GM21423 (cell line): ENCODE data around the gene LIN28B.
"Not testable (repeated sequence)": the region's sequence is repeated elsewhere in the genome, so short reads cannot be mapped to it uniquely, and the experiment has no call there.

Source experiments
- ATAC-seq: cut with Tn5 transposase; IDR thresholded peaks from one replicate; pipeline ENCODE4 v1.9.1; 2021; ENCODE audit warnings: mild to moderate bottlenecking, moderate library complexity; ENCODE audit not compliant: unreplicated experiment

The LIN28B gene

GRCh38 chr6:105005451-105005850 lies 48.5 kb downstream of the LIN28B start:
- ATAC-seq: no peak

- ATAC-seq: not testable (repeated sequence)
These were observed 56.6 kb downstream of the LIN28B start for GRCh38 chr6:105013459-105013858.

DNA sequence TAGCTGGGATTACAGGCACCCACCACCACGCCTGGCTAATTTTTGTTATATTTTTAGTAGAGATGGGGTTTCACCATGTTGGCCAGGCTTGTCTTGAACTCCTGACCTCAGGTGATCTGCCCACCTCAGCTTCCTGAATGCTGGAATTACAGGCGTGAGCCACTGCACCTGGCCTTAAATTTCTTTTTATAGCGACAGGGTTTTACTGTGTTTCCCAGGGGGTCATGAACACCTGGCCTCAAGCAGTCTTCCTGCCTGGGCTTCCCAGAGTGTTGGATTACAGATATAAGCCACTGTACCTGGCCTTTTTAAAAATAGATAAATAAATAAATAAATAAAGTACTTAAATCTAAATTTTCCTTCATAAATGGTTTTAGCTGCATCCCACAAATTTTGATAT lies 57.5 kb downstream of the LIN28B start:
- ATAC-seq: no peak

DNA sequence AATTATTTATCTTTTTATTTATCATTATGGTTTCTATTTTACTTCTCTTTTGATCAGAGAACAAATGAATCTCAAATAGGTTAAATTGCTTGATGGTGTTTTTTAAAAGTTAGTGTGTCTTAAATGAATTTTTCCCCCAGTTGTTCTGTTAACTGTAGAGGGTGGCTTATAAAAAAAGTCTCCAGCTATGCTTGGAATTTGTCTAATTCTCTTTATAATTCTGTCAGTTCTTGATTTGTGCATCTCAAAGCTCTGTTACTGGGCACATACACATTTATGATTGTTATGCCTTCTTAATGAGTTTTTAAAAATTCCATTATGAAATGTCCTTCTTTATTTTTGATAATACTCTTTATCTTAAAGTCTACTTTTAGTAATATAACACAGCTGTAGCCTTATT lies 58.0 kb downstream of the LIN28B start:
- no peak for ATAC-seq

- ATAC-seq: no peak
These were observed 58.6 kb downstream of the LIN28B start for GRCh38 chr6:105015482-105015881.

DNA sequence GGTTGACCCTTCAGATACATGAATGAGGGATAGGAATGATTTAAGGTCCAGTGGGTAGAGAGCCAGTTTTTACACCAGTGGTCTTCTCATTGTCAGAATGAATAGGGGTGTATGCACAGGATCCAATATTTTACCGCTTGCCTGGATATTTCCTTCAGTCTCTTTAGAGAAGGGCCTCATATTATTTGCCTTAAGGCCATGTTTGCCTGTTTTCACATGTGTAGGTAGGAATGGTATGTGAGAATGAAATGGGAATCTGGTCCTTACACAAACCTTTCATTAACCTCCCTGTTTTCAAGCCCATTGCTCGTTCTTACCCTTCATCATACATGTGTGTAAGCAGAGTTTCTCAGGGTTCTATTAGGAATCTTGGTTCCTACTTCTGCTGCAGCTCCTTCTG lies 62.4 kb downstream of the LIN28B start:
- ATAC-seq: no peak

DNA sequence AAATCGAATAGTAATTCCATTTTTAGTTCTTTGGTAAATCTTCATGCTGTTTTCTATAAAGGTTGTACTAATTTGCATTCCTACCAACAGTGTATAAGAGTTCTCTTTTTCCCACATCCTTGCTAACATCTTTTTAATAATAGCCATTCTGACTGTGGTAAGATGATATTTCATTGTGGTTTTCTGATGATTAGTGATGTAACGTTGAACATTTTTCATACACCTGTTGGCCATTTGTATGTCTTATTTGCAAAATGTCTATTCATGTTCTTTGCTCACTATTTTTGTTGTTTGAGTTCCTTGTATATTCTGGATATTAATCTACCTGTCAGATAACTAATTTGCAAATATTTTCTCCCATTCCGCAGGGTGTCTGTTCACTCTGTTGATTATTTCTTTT lies 64.5 kb downstream of the LIN28B start:
- ATAC-seq: no peak

GRCh38 chr6:105022416-105022815 lies 65.5 kb downstream of the LIN28B start:
- ATAC-seq: no peak

DNA sequence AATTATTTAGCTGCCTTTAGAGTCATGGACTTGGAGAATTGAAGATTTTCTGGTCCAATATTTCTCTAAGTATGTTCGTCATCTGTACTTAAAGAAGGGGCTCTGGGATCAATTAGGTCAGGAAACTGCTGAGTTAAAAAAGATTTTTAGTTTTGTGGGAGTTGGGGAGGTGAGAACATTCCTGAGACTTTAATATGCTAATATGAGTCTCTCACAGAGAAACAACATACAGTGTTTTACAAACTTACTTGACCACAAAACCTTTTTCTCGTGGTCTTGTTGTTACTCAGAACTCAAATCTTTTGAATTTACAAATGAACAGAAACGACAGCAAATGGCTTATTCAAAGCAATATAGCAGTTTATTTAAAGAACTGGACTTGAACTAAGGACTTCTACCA lies 67.9 kb downstream of the LIN28B start:
- no peak for ATAC-seq

GRCh38 chr6:105028898-105029297 lies 72.0 kb downstream of the LIN28B start:
- no peak for ATAC-seq

DNA sequence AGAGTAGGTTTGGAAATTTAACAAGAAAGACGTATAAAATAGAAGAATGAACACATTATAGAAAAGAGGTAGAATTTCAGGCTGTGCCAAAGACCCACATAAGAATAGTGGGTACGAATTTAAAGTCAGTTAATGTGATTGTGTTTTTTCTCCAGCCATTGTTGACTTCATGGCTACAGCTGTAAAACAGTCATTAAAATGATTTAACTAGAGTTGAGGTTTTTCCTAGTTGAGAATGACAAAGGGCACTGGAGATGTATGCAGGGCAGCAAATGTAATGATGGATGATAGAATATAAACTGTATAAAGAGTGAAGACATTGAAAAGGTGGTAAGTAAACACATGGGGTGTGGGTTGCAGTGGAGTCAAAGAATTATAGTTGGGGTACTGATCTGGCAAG lies 72.7 kb downstream of the LIN28B start:
- no peak for ATAC-seq

DNA sequence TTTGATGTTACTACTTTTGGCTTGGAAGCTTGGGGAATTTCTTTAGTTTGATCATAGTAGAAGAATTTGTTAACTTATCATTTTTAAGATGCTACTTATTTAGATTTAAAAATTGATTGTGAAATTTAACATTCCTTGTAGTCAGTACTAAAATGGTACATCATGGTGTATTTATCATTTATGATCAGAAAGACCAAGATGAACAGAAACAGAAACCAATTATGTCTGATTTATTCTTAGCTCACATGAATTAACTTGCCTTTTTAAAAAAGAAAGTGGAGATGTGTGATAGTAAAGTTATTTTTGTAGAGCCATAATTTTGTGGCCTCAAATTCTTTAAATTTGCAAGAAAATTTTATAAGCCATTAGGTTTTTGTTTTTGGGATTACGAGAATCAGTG lies 77.6 kb downstream of the LIN28B start:
- no peak for ATAC-seq

GRCh38 chr6:105035299-105035698 lies 78.4 kb downstream of the LIN28B start:
- ATAC-seq: no peak

DNA sequence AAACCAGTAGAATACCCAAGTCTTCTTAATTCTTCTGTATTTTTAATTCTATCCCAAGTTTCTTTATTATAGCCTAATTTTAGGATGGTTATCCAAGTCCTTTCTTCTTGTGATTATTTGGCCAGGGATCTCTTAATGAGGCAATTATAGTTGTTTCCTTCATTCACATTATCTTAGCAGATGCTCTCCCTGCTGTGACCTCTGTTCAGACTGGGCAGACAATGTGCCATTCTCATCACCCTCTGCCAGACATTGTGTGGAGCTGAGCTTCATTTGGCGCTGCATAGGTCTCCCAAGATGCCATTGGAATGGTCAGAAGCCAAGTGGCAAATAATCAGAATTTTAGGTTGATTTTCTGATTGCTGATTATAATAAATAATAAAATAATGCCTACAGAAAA lies 79.4 kb downstream of the LIN28B start:
- no peak for ATAC-seq

- no peak for ATAC-seq
These were observed 81.4 kb downstream of the LIN28B start for GRCh38 chr6:105038259-105038658.

DNA sequence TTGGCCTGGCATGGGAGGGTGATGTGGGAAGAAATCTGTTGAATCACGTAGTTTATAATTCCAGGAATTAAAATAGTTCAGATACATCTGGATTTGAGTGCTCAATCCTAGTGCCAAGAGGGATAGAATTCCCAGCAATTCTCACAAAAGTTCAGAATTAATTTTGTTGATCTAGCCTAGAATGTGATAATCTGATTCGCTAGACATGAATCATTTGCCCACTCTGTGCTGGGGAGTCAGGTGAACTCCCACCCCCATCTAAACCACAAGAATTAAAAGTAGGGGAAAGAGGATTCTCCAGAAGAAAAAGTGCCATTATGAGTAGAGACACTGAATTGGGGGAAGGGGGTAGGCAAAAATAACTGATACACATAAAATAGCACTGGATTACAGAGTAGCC lies 85.0 kb downstream of the LIN28B start:
- ATAC-seq: no peak

DNA sequence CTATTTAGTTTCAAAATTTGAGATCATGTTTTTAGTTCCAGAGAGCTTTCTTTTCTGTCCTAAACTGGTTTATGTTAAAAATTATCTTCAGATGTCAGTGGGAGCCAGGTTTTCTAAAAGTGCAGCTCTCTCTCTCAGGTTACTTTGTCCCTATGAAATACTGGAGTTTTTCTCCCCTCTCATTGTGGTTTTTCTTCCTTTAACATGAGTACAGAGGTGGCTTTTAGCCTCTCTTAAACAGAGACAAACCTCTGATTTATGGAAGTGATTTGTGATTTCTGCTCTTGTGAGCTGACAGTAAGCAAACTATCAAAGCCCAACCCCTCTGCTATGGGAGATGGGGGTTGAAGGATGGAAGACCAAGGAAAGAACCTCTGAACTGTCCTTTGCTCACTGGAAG lies 85.7 kb downstream of the LIN28B start:
- ATAC-seq: no peak

- ATAC-seq: no peak
These were observed 87.1 kb downstream of the LIN28B start for GRCh38 chr6:105043979-105044378.

GRCh38 chr6:105045526-105045925 lies 88.6 kb downstream of the LIN28B start:
- no peak for ATAC-seq

DNA sequence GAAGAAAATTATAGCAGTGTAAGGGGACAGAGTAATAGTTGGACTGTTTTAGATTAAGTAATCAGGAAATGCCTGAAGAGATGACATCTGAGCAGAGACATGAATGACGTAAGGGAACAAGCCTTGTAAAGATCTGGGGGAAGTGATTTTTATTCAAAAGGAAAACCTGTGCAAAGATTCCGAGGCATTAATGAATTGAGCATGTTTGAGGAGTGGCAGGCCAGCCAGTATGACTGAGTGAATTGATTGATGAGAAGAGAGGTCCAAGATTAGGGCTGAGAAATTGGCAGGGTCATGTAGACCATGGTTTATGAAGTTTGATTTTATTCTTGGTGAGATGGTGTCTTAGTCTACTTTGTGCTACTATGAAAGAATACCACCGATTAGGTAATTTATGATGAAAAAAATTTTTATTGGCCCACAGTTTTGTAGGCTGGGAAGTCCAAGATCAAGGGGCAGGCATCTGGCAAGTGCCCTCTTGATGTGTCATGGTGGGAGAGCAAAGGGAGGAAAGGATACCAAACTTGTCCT lies 95.1 kb downstream of the LIN28B start:
- ATAC-seq: no peak

- ATAC-seq: no peak
These were observed 99.7 kb downstream of the LIN28B start for GRCh38 chr6:105056646-105057045.

GRCh38 chr6:105057160-105057559 lies 100.3 kb downstream of the LIN28B start:
- no peak for ATAC-seq

DNA sequence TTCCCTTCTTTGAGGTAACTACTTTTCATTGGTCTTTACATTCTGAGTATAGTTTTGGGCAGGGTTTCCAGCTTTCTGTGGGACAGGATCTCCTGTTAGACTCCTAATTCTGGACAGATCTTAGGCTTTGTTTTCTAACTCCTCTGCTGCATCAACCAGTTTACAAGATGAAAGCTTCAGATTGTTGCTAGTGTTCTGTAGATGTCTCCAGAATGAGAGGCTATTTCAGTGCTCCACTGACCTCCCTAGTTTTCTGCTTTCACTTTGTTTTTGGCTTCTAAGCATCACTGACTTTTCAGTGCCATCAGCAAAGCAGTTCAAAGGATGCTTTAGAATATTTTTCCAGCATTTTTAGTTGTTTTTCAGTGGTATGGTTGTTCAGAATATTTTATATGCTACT lies 101.4 kb downstream of the LIN28B start:
- ATAC-seq: no peak

- no peak for ATAC-seq
These were observed 101.9 kb downstream of the LIN28B start for GRCh38 chr6:105058846-105059245.
